ENCODE results near the gene TMEM171.

GRCh38 chr5:73118391-73118973 is 1.9 kb upstream of the TMEM171 start:
- TF ChIP-seq GATA3 (IDR thresholded peaks at IDR 0.05; ENCODE audit: low read depth, low read length), result no peak
- TF ChIP-seq GATA2 (IDR thresholded peaks at IDR 0.05; ENCODE audit: low read depth, low read length), result no peak

All from SH-SY5Y (cell line).